GM19372 (cell line): ENCODE measurements around the gene MEAF6.

Experiments
- ATAC-seq: cut with Tn5 transposase; IDR thresholded peaks from one replicate; pipeline ENCODE4 v1.9.1; 2021; ENCODE audit warnings: mild to moderate bottlenecking, low read depth, moderate library complexity; ENCODE audit not compliant: unreplicated experiment

MEAF6 gene

GRCh38 chr1:37448185-37448584 lies 66.4 kb downstream of the MEAF6 start:
- ATAC-seq, result no peak

- no peak for ATAC-seq
Measured at GRCh38 chr1:37446874-37447273, 67.7 kb downstream of the MEAF6 start.

DNA sequence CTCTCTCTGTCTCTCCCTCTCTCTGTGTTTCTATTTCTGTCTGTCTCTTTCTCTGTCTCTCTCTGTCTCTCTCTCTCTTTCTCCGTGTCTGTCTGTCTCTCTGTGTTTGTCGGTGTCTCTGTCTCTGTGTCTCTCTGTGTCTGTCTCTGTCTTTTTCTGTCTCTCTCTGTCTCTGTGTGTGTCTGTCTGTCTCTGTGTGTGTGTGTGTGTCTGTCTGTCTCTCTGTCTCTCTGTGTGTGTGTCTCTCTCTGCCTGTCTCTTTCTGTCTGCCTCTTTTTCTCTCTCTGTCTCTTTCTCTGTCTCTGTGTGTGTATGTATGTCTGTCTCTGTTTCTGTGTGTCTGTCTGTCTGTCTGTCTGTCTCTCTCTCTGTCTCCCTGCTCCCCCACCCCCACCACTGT lies 71.9 kb downstream of the MEAF6 start:
- no peak for ATAC-seq
